Immature natural killer cell (primary cell): ENCODE data around the gene IQSEC3. TPM values are rescaled to one million over a fixed set of nuclear protein-coding genes. Genes with fewer than 3 reads are reported as not detected.
"Not testable (repeated sequence)": the region's sequence is repeated elsewhere in the genome, so short reads cannot be mapped to it uniquely, and the experiment has no call there.

Source experiments
- DNase-seq, 3 donors: peaks; one replicate each; pipeline ENCODE4 v3.0.0; 2022; ENCODE audit warnings: mixed read lengths in 1 of 3
- H3K27ac Mint-ChIP-seq, 6 donors: one replicate each; pipeline ENCODE4 v1.8.0; 2020; ENCODE audit warnings: mixed read lengths in 6 of 6, mild to moderate bottlenecking in 5 of 6, inconsistent platforms in 4 of 6, moderate library complexity in 3 of 6
- H3K27me3 Mint-ChIP-seq, 3 donors: one replicate each; pipeline ENCODE4 v1.8.0; 2020 to 2021; ENCODE audit warnings: low read depth in 3 of 3, mild to moderate bottlenecking in 3 of 3, mixed read lengths in 3 of 3, moderate library complexity in 3 of 3, inconsistent platforms in 1 of 3
- H3K36me3 Mint-ChIP-seq, 3 donors: one replicate each; pipeline ENCODE4 v1.8.0; 2020; ENCODE audit warnings: mixed read lengths in 3 of 3, inconsistent platforms in 2 of 3, mild to moderate bottlenecking in 2 of 3
- H3K4me1 Mint-ChIP-seq, 2 donors: one replicate each; pipeline ENCODE4 v1.8.0; 2020; ENCODE audit warnings: inconsistent platforms in 2 of 2, mild to moderate bottlenecking in 2 of 2, mixed read lengths in 2 of 2, moderate library complexity in 1 of 2
- H3K4me3 Mint-ChIP-seq, 5 donors: one replicate each; pipeline ENCODE4 v1.8.0; 2020; ENCODE audit warnings: mild to moderate bottlenecking in 5 of 5, mixed read lengths in 5 of 5, inconsistent platforms in 3 of 5, moderate library complexity in 3 of 5
- H3K9me3 Mint-ChIP-seq, 6 donors: one replicate each; pipeline ENCODE4 v1.8.0; 2020; ENCODE audit warnings: mild to moderate bottlenecking in 6 of 6, mixed read lengths in 6 of 6, inconsistent platforms in 4 of 6, moderate library complexity in 3 of 6
- polyA plus RNA-seq, 3 donors: library from polyadenylated mRNA; unstranded; fragments of 300-500 nt; fragmentation: Illumina TruSeq; gene quantifications; one replicate each; pipeline ENCODE4 v1.2.3, GENCODE V29; 2021

Gene IQSEC3
- polyA plus RNA-seq, 3 donors from 2014 or later, result 0.07 TPM; not detected in 2

- Mint-ChIP-seq H3K27ac (no peak overlapping the region), H3K9me3 (no peaks in the 10 kb centered on the region), H3K4me3 (no peak overlapping the region), H3K36me3 (no peaks in the 10 kb centered on the region), H3K27me3 (peaks cover 9 to 22% (median 14%) of the 10 kb centered on the region in 3 donors), H3K4me1 (peaks cover 21 to 29% of the 10 kb centered on the region in 2 donors)
- DNase-seq, result no peak
Observed at GRCh38 chr12:186006-186625, 119.5 kb downstream of the IQSEC3 start.

DNA sequence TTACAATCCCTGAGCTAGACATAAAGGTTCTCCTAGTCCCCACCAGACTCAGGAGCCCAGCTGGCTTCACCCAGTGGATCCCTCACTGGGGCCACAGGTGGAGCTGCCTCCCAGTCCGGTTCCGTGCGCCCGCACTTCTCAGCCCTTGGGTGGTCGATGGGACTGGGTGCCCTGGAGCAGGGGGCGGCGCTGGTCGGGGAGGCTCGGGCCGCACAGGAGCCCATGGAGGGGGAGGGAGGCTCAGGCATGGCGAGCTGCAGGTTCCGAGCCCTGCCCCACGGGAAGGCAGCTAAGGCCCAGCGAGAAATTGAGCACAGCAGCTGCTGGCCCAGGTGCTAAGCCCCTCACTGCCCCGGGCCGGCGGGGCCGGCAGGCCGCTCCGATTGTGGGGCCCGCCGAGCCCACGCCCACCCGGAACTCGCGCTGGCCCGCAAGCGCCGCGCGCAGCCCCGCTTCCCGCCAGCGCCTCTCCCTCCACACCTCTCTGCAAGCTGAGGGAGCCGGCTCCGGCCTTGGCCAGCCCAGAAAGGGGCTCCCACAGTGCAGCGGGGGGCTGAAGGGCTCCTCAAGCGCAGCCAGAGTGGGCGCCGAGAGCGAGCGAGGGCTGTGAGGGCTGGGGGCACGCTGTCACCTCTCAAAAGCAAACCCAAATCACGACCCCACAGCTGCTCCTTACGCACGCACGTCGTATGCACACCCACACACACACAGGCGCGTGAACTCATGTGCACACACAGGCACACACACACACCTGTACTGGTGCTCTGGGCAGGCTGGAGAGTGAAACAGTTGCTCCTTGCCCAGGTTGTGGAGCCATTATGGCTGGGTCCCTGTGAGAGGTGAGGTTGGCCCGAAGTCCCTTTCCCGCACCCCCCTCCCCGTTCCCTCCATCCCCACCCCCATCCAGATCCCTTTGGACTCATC, 121.7 kb downstream of the IQSEC3 start:
- Mint-ChIP-seq H3K4me1 (peaks cover 21 to 25% of the 10 kb centered on the region in 2 donors), H3K27me3 (peaks cover 9 to 33% (median 14%) of the 10 kb centered on the region in 3 donors), H3K4me3 (peak overlapping the region; percentile 81 to 89 (median 85))
- not testable (repeated sequence) for H3K9me3 Mint-ChIP-seq, H3K36me3 Mint-ChIP-seq, H3K27ac Mint-ChIP-seq, DNase-seq

GRCh38 chr12:188910-189621, 122.5 kb downstream of the IQSEC3 start:
- Mint-ChIP-seq H3K9me3 (no peaks in the 10 kb centered on the region), H3K4me1 (peaks cover 21 to 25% of the 10 kb centered on the region in 2 donors), H3K36me3 (no peaks in the 10 kb centered on the region), H3K27me3 (peaks cover 11 to 27% (median 14%) of the 10 kb centered on the region in 3 donors), H3K27ac (no peak overlapping the region), H3K4me3 (peak overlapping the region; percentile 81 to 89 (median 85))
- DNase-seq, result peak; percentile 35 to 52 (median 43)

GRCh38 chr12:189622-189962, 123.0 kb downstream of the IQSEC3 start:
- Mint-ChIP-seq H3K4me1 (peaks cover 21 to 25% of the 10 kb centered on the region in 2 donors), H3K36me3 (no peaks in the 10 kb centered on the region), H3K27me3 (peaks cover 11 to 27% (median 14%) of the 10 kb centered on the region in 3 donors), H3K9me3 (no peaks in the 10 kb centered on the region), H3K4me3 (peak overlapping the region in 3 of 5 donors; percentile 40 to 89 (median 53)), H3K27ac (no peak overlapping the region)
- no peak for DNase-seq

GRCh38 chr12:190881-191280, 124.3 kb downstream of the IQSEC3 start:
- peaks cover 21 to 24% of the 10 kb centered on the region in 2 donors for H3K4me1 Mint-ChIP-seq
- no peak overlapping the region for H3K27ac Mint-ChIP-seq
- no peaks in the 10 kb centered on the region for H3K9me3 Mint-ChIP-seq
- no peak overlapping the region for H3K4me3 Mint-ChIP-seq
- peaks cover 6 to 24% (median 9%) of the 10 kb centered on the region in 3 donors for H3K27me3 Mint-ChIP-seq
- DNase-seq, result no peak
- H3K36me3 Mint-ChIP-seq, result no peaks in the 10 kb centered on the region

DNA sequence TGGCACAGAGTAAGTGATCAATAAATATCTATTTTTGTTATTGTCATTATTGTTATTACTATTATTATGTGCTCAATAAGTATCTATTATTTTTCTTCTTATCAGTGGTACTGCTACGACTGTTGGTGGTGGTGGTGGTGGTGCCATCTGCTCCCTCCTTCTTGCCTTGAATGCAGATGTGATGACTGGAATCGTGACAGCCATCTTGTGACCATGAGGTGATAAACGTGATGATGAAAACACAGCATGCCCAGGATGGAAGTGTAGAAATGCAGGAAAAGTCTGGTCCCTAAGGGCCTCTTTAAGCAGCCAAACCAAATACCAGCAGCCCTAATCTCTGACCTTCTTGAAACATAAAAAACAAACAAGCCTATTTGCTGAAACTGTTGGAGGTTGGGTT, 125.0 kb downstream of the IQSEC3 start:
- Mint-ChIP-seq H3K27me3 (peaks cover 6 to 24% (median 6%) of the 10 kb centered on the region in 3 donors), H3K4me3 (no peak overlapping the region), H3K9me3 (no peaks in the 10 kb centered on the region), H3K4me1 (peaks cover 21 to 24% of the 10 kb centered on the region in 2 donors), H3K36me3 (no peaks in the 10 kb centered on the region), H3K27ac (no peak overlapping the region)
- no peak for DNase-seq

DNA sequence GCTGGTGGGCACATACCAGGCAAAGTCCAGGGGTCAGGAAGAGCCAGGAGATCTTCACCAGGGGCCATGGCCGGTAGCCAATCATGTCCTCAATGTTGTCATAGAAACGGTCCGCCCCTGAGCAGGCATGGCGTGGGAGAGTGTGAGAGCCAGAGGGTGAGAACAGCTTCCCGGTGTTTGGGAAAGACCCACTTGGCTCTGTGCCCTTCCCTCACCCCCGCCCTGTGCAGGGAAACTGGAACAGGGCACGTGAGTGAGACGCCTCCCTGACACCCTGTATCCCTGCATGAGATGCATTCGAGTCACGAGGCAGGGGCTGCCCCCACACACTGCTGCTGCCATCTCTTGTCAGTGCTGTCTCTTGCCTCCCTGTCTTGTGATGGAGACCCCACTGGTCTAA, 126.7 kb downstream of the IQSEC3 start:
- Mint-ChIP-seq H3K4me3 (no peak overlapping the region), H3K36me3 (no peaks in the 10 kb centered on the region)

GRCh38 chr12:194276-194675, 127.7 kb downstream of the IQSEC3 start:
- H3K36me3 Mint-ChIP-seq, result no peaks in the 10 kb centered on the region
- H3K9me3 Mint-ChIP-seq, result no peaks in the 10 kb centered on the region
- peaks cover 3 to 21% (median 5%) of the 10 kb centered on the region in 3 donors for H3K27me3 Mint-ChIP-seq
- no peak for DNase-seq
- no peak overlapping the region for H3K4me3 Mint-ChIP-seq
- H3K27ac Mint-ChIP-seq, result no peak overlapping the region
- H3K4me1 Mint-ChIP-seq, result peaks cover 3 to 7% of the 10 kb centered on the region in 2 donors

More for the DNA sequence above, 126.7 kb downstream of the IQSEC3 start:
- Mint-ChIP-seq H3K4me1 (peaks cover 9 to 15% of the 10 kb centered on the region in 2 donors), H3K27ac (no peak overlapping the region), H3K27me3 (peaks cover 3 to 22% (median 3%) of the 10 kb centered on the region in 3 donors), H3K9me3 (no peaks in the 10 kb centered on the region)
- DNase-seq, result no peak

GRCh38 chr12:195156-195555, 128.6 kb downstream of the IQSEC3 start:
- H3K27ac Mint-ChIP-seq, result no peak overlapping the region
- H3K4me3 Mint-ChIP-seq, result no peak overlapping the region
- peaks cover 2 to 14% (median 5%) of the 10 kb centered on the region in 3 donors for H3K27me3 Mint-ChIP-seq
- H3K9me3 Mint-ChIP-seq, result no peaks in the 10 kb centered on the region
- no peak for DNase-seq
- no peaks in the 10 kb centered on the region for H3K4me1 Mint-ChIP-seq
- H3K36me3 Mint-ChIP-seq, result no peaks in the 10 kb centered on the region

GRCh38 chr12:195951-196350, 129.4 kb downstream of the IQSEC3 start:
- H3K27ac Mint-ChIP-seq, result no peak overlapping the region
- H3K36me3 Mint-ChIP-seq, result no peaks in the 10 kb centered on the region
- peaks cover 2 to 14% (median 4%) of the 10 kb centered on the region in 3 donors for H3K27me3 Mint-ChIP-seq
- no peak for DNase-seq
- H3K4me1 Mint-ChIP-seq, result no peaks in the 10 kb centered on the region
- peaks cover 0 to 1% (median 0%) of the 10 kb centered on the region in 6 donors for H3K9me3 Mint-ChIP-seq
- H3K4me3 Mint-ChIP-seq, result no peak overlapping the region

DNA sequence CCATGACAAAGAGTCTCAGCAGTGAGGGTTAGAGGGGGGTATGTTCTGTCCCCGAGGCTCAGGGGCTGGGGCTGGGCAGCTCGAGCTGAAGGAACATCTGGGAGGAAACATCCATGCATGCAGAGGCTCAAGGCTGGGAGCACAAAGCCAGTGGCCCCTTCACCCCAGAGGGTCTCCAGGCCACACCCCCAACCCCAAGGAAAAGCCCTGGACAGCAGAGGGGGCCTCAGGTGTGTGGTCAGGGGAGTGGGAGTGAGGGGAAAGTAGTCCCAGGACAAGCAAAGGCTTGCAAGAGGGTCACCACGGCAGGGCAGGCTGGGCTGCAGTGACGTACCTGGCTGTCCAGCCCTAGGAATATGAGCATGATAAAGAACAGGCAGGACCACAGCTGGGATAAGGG, 129.9 kb downstream of the IQSEC3 start:
- no peaks in the 10 kb centered on the region for H3K4me1 Mint-ChIP-seq

GRCh38 chr12:197347-197746, 130.8 kb downstream of the IQSEC3 start:
- no peak overlapping the region for H3K27ac Mint-ChIP-seq
- H3K9me3 Mint-ChIP-seq, result peaks cover 0 to 2% (median 0%) of the 10 kb centered on the region in 6 donors
- DNase-seq, result no peak
- peaks cover 0 to under 1% of the 10 kb centered on the region in 2 donors for H3K4me1 Mint-ChIP-seq
- peaks cover 2 to 13% (median 8%) of the 10 kb centered on the region in 3 donors for H3K27me3 Mint-ChIP-seq
- H3K36me3 Mint-ChIP-seq, result no peaks in the 10 kb centered on the region
- H3K4me3 Mint-ChIP-seq, result no peak overlapping the region

More for the DNA sequence above, 129.9 kb downstream of the IQSEC3 start:
- Mint-ChIP-seq H3K4me3 (no peak overlapping the region), H3K9me3 (peaks cover 0 to 2% (median 0%) of the 10 kb centered on the region in 6 donors), H3K27me3 (peaks cover 2 to 15% (median 5%) of the 10 kb centered on the region in 3 donors), H3K36me3 (no peaks in the 10 kb centered on the region), H3K27ac (no peak overlapping the region)
- no peak for DNase-seq

DNA sequence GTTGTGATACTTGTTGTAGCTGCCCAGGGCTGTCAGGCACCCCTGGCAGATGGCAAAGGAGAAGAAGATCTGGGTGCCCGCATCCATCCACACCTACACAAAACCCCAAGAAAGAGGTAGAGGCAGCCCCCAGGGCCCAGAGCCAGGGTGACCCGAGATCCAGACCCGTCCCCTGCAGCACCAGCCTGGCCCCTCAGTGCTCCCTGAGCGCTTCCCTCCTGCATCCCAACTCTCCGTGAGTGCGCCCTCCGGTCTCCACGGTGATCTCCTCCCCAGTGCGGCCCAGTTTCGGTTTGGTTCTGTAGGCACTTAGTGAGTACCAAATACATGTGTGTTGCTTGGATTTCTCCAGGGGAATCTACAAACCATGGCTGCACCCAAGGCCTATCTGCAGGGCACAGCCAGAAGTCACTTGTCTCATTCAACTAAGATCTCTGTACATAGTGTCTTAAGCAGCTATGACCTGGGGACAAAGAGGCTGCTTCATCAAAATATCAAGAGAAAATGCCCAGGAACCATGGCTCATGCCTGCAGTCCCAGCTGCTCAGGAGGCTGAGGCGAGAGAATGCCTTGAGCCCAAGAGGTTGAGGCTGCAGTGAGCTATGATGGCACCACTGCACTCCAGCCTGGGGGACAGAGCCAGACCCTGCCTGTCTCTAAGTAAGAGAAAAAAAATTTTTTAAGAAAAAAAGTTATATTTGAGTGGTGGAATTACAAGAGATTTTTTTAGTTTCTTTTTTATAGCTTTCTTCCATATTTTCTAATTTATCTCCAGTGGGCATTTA, 131.5 kb downstream of the IQSEC3 start:
- no peak overlapping the region for H3K4me3 Mint-ChIP-seq
- H3K27me3 Mint-ChIP-seq, result peaks cover 3 to 12% (median 8%) of the 10 kb centered on the region in 3 donors
- DNase-seq, result no peak
- peaks cover 0 to 5% of the 10 kb centered on the region in 2 donors for H3K4me1 Mint-ChIP-seq
- H3K36me3 Mint-ChIP-seq, result no peaks in the 10 kb centered on the region
- H3K27ac Mint-ChIP-seq, result no peak overlapping the region
- peaks cover 0 to 2% (median 0%) of the 10 kb centered on the region in 6 donors for H3K9me3 Mint-ChIP-seq
